GM18909 (cell line): Measurements from ENCODE around the gene NRCAM.
A peak's percentile ranks its signal among the peaks of the same experiment; 100 is the strongest.
"Not testable (repeated sequence)": the region's sequence is repeated elsewhere in the genome, so short reads cannot be mapped to it uniquely, and the experiment has no call there.

Experiments
- ATAC-seq: cut with Tn5 transposase; IDR thresholded peaks from one replicate; pipeline ENCODE4 v1.9.1; 2021; ENCODE audit warnings: mild to moderate bottlenecking; ENCODE audit not compliant: unreplicated experiment, poor library complexity

Gene NRCAM

DNA sequence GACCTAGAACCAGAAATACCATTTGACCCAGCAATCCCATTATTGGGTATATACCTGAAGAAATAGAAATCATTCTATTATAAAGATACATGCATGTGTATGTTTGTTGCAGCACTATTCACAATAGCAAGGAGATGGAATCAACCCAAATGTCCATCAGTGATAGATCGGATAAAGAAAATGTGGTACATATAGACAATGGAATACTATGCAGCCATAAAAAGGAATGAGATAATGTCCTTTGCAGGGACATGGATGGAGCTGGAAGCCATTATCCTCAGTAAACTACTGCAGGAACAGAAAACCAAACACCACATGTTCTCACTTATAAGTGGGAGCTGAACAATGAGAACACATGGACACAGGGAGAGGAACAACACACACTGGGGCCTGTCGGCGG is 196.8 kb downstream of the NRCAM start:
- ATAC-seq, result not testable (repeated sequence)

DNA sequence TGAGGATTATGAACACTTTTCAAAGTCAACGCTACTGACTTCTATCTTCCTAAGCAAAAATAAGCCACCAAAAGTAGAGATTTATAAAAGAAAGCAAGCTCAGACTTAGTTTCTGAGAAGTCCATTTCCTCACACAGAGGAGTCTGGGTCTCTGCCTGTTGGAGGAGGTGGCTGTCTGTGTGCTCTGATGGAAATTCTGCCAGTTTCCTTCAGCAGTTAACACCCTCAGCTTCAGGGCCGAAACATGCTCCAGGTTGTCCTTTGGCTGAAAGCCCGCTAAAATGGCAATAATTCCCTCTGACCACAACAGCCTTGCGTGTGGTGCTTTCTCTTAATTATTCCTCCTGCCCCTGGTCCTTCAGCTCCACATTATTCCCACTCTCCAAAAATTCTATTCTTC is 198.3 kb downstream of the NRCAM start:
- ATAC-seq, result no peak

DNA sequence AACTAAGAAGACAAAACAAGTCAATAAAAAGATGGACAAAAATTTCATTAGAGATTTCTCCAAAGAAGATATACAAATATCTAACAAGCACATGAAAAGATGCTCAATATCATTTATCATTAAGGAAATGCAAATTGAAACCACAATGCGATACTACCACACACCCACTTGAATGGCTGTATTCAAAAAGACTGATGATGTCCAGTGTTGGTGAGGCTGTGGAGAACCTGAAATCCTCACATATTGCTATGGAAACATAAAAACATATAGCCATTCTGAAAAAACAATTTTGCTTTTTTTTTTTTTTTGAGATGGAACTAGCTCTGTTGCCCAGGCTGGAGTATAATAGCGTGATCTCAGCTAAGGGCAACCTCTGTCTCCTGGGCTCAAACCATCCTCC is 202.0 kb downstream of the NRCAM start:
- no peak for ATAC-seq

DNA sequence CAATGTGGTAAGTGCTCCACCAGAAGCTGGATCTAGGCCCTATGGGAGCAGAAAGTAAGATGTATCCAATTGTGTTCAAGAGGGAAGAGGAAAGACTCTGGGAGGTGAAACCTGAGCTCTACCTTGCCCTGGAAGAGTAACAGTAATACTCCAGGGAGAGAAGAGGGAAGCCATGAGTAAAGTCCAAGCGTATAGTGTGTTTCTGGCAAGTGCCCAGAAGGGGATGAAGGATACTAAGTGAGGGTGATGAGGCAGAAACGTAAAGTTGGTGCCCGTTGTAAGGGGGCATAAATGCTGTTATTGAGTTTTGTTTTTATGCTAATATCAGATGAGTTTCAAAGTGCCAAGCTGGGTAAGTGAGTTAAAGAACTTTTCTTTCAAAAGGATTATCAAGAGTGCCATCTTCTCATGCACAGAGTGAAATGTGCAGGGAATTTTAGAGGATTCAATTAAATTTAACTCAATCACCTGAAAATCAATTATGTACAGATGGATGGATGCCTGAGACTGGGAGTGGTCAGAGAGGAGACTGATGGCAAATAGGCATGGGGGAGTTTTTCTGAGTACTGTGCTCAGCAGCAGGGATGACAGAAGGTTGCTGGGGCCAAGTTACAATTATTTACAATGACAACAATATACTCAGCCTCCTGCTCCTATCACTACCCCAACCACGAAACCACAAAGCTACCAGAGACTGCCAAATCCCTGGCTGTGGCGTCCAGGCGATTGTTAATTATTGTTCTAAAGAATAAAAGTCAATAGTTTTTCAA is 202.8 kb downstream of the NRCAM start:
- no peak for ATAC-seq

DNA sequence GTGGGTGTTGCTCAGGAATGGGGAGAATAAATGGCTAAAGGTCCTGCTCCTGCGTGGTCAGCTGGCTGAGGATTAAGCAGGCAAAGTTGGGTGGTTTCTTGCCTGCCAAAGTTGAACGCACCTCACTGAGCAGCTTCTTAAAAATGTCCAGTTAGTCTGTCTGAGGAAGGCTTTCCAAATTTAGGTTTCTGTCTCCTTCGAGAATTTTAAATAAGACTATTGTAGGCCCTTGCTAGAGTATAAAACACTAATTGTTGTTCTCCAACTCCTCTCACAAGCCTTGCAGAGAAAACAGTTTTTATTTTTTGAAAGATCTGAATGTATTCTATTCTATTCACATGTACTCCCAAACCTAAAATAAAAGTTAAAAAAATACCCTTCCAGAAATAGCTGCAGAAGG is 204.1 kb downstream of the NRCAM start:
- ATAC-seq, result no peak

DNA sequence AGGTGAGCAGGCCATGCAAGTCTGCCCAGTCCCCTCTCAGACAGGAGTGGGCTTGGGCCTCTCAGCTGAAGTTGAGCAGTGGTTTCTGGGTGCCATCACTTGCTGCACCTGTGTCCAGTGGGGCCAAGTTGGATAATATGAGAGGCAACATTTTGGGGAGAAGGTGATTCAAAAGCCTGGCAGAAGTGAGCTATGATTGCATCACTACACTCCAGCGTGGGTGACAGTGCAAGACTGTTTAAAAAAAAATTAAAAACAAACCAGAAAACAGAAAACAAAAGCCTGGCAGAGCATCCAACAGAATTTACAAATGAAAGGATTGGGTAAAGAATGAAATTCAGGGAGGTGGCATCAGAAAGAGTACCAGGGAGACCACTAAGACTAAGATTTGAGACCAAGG is 204.5 kb downstream of the NRCAM start:
- ATAC-seq, result no peak

DNA sequence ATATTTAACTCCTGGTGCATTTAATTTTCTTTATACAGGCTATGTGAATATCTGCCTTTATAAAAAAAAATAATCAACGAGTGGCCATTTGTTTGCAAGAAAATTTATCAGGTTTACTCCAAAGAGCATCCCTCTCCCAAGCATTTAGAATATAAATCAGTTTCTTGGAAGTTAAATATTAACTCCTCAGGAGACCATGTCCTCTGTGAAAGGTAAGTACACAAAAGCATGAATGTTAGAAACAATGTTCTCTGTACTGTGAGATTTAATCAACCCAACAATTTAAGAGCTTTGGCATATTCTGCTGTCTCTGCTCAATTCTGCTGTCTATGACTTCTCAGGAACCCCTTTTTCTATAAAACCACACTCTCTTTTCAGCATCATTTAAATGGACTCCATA is 206.8 kb downstream of the NRCAM start:
- no peak for ATAC-seq

DNA sequence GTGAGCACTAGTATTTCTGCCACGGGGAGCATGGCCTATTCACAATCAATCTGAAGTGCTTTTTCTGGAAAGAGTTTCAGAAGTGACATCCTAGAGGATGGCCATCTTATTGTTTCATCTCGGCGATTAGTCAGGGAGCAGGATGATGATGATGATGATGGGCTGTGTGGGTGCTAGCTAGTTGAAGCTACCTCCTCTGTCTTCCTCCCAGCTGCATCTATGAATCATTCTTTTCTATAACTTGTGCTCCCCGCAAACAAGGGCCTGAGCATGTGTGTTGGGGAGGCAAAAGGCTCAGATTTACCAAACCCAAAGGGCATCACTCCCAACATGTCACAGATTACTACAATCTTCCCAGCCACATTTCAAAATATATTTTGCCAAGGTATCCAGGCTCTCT is 207.4 kb downstream of the NRCAM start:
- no peak for ATAC-seq

DNA sequence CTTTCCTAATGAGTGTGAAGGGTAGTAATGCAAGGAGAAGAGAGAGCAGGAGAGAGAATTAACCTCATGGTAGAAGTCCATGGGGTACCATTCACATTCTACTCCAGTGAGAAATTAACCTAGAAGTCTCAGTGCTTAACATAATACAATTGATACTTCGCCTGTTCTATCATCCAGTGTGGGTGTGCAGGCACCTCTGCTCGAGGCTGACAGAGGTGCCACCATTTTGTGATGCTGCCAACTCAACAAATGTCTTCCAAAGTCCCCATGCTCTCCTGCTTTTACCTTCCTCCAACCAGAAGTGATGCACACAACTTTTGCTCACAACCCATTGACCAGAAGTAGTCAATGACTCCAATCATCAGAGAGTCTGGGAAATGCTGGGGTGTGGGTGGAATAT is 207.8 kb downstream of the NRCAM start:
- ATAC-seq, result no peak

DNA sequence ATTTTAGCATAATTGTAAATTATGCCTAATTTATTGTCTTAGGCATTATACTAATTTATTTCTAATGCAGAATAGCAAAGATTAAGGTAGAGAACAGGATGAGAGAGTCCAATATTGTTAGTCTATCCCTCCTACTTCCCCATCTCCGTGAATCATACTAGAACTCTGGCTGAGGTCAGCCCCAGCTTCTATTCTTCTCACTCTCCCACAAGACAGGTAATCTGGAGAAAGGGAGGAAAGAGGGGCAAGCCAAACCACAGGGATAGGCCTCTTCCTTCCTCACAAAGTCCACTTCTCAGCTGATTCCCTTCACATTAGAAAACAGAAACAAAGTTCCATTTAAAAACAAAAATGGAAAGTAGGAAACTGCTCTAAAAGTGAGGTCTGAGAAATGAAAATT is 208.6 kb downstream of the NRCAM start:
- no peak for ATAC-seq

DNA sequence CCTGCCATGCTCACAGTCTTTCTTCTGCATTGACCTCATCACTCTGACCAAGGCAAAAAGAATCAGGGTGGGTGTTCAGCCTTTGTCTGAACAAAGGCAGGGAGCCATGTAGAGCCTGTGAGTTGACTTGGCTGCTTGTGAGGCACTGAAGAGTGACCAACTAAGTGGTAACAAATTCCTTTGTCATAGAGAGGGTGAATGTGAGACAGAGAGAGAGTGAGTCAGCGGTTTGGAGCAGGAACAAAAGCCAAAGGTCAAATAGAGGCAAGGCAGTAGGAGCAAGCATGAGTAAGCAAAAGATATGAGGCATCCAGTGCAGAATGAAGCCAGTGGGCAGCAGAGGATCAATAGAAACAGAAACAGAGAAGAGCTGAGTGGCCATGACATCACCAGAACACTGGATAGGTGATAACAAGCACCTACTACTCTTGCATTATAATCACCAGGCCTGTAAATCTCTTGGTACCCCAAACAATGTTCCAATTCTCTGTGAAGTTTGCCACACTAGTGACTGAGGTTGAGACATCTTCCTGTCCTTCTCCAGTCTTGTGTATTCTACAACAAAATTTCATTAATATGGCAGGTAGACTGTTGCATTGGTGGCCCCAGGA is 209.9 kb downstream of the NRCAM start:
- peak; percentile 72 for ATAC-seq

DNA sequence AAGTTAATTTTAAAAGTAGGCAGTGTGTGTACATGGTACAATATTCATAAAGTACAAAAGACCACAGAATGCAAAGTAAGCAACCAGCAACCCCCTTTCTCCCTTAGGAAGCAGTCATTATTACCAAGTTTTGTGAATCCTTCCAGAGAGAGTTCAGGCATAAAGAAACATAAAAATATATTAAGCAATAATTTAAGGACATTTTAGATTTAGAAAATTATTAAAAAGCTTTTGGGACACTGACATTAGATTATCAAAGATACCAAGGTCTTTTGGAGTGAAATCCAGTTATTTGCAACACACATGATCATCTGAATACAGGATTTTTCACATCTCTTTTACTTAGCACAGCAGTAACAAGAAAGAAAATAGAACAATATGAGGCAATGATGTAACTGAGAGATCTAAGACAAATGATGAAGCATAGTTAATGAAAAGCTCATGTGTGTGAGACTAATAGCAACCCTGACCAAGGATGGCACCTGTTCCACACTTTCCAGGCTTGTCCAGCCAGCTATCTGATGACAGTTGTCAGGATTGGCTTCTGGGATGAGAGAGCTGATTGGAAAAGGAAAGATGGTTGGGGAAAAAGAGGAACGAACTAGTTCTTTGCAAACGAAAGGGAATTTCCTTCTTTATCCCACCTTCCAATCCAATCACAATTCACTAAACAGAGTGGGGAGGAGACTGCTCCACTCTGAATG is 210.6 kb downstream of the NRCAM start:
- ATAC-seq, result no peak

DNA sequence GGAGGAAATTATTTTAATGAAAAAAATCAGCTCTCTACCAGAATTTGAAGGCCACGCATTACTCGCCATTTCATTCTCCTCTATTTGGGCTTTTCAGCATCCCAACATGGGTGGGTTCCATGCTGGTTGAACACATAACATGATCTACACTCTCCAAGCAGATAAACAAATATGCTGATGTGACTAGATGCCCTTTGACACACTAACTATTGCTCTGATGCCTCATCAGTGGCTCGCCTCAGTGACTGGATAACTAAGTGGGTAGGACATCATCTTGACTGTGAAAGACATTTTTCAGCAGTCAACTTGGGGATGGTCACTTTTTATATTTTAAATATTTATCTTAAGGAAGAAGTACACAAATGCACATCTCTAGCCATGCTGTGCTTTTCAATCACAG is 212.1 kb downstream of the NRCAM start:
- ATAC-seq, result no peak

DNA sequence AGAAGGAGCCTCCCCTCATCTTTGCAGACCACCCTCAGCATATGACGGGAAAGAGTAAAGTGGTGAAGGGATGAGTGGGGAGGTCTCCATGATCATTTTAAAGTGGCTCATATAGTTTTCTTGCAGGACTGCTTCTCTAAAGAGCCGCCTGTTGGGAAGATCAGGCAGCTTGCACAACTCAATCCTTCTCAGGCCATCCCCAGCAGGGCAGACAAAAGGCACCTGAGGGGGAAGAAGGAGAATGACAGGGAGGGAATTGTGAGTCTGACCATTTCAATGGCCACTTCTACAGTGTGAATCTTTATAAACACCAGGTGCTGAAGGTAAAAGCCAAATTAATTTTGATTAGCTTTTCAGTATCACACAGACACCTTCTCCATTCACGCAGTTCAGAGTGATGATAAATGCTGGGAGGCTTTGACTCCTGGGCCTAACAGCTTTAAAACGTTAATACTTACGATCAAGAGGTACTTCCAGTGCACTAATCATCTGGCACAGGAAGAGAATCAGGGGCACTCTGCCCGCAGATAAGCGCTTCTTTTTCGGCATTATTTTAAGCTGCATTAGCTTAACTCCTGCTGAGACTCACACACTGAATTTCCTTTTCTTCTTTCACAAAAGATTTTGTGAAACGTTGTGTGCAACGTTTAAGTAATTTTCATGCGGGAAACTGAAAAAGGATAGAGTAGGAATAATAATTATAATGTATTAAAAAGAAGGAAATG is 216.6 kb downstream of the NRCAM start:
- ATAC-seq, result no peak

DNA sequence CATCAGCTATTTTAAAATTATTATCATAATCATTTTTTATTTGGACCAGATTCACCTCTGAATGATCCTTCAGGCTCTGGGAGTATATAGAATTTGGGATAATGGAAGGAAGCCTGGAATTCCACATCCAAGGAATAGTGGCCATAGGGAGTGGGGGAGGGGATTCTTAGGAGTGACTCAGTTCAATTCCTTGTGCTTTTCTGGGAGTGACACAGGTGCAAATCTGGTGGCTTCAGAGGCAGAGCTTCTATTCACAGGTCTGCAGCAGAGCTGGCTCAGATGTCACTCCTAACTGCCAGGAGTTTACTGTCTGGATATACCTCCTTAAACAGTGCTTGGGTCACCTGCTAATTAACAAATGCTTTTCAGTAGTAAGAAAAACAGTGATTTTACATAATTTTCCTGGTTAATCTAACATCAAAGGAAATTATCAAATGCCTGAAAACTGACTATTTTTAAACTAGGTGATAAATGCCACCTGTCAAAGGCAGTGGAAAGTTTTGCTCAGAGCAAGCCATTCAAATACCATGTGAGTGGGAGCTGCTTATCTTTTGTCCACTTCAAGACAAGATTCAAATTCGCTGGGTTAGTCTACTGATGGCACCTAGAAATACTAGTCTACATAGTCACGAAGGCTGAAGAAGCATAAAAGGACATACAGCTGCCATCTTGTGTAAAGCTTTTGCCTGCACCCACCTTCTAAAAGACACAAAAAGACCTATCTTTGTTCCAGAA is 219.4 kb downstream of the NRCAM start:
- no peak for ATAC-seq

DNA sequence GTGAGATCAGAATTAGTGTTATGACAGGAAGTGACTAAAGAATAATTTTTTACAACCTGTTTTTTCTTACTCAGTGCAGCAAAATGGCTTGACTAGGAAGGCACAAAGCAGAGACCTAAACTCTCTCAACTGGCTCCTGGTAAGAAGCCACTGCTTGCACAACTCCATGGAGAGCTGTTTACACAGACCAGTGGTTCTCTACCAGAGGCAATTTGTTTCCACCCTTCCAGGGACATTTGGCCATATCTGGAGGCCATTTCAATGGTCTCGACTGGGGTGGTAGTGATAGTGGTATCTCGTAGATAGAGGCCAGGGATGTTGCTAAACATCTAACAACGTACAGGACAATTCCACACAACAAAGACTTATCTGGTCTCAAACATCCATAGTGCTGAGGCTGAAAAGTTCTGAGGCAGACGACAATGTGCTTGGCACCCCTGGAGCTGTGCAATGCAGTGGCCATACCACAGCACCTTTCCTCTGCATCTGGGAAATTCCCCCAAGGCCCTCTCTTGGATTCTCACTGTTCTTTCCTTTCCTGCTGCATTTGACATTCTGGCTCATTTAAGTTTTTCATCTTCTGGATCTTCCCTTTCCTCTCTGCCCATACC is 220.7 kb downstream of the NRCAM start:
- no peak for ATAC-seq

DNA sequence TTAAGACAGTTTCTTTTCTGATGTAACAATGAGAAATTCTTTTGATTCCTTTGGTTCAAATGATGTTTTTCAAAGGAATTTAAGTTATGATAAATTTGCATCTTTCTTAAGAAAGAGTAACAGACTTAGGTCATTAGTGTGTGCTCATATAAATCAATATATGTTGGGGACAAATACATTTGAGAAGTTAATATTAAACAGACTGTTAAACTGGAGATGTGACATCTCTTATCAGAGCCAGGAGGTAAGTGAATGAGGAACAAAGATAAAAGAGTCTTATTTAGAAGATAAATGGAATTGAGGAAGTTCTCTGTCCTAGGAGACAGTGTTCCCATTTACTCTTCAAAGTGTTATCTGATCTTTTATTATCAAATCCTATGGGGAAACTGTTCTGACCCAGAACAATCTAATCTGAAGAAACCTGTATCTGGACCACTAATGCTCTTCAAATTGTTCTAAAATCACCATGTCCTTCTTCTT is 221.2 kb downstream of the NRCAM start:
- ATAC-seq, result no peak

DNA sequence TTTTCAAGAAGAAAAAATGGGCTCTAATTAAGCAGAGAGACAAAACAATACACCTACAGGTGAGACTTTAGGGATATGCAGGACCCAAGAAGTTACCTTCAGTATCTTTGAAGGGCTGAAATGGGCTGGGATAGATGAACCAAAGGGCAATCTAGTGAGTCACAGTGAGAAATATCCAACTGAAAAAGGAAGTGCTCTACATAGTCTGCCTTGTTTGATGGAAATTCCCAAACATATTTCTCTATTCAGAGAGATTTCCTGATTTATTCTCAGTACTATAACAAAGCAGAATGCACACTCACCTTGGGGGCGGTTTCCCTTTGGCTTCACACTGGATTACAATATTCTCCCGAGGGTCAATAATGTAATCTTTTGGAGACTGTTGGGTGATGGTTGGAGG is 222.0 kb downstream of the NRCAM start:
- ATAC-seq, result no peak

DNA sequence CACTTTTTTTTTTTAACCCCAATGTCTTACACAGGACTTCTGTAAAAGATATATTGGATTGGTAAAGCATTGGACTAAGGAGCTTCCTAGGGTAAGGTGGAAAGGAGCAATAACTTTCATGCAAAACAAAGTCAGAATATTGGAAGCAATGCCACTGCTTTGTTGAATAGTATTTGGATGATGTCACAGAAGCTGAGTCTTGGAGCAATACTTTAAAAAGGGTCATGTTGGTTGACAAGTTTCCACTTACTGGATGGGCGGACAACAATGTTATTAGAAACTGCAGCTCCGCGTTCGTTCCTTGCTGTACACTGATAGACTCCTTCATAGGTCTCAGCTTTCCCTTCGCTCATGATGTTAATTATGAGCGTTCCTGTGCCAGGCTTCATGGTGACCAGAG is 224.2 kb downstream of the NRCAM start:
- ATAC-seq, result no peak

DNA sequence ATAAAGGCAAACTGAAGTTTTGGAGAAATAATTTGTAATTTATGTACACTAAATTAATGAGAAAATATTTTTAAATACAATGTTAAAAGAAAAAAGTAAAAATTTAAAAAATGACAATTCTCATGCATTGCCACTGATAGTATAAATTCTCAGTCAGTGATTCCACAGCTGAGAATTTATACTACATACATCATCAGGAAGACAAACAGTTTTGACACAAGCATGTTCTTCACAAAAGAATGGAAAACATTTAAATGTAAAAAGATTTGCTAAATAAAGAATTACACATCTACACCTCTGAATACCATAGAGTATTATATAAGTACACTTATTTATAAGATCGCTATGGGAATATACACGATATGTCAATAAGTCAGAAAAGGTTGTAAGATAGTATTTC is 225.0 kb downstream of the NRCAM start:
- no peak for ATAC-seq
